Stimulated activated CD4-positive, alpha-beta T cell treated with anti-CD3 and anti-CD28 coated beads, TNF-alpha, amount 100 ng/mL, for 24 hours (primary cell): ENCODE results near the gene LAMP1.
"Not testable (repeated sequence)": the region's sequence is repeated elsewhere in the genome, so short reads cannot be mapped to it uniquely, and the experiment has no call there.

Experiments
- DNase-seq, 3 experiments: peaks; one replicate each; pipeline ENCODE4 v3.0.0-alpha.2; 2020; ENCODE audit warnings: low read depth in 3 of 3

The LAMP1 gene

DNA sequence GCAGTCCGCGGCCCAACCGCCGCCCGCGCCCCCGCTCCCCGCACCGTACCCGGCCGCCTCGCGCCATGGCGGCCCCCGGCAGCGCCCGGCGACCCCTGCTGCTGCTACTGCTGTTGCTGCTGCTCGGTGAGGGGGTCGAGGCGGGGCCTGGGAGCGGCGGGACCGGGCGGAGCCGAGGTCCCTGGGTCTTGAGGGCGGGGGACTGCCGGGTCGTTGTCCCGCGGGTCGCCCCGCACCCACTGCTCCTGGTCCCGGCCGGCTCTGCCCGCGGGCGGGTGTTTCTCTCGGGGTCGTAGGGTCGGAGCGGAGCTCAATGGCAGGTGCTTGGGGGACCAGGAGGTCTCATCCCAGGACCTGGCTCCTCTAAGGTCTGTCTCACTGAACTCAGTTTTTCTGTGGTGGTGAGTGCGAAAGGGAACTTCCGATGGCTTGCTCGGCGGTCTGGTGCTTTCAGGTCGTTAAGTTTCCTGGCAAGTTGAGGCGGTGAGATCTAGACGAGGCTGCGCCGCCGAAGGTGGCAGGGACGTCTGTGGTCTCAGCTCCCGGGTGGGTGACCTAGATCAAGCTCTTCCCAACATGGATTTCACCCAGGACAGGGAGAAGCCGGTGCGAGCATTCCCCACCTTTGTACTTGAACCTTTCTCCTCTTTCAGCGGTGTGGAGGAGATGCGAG is 467 bp downstream of the LAMP1 start:
- DNase-seq: peak; percentile 18 to 25 (median 24)

DNA sequence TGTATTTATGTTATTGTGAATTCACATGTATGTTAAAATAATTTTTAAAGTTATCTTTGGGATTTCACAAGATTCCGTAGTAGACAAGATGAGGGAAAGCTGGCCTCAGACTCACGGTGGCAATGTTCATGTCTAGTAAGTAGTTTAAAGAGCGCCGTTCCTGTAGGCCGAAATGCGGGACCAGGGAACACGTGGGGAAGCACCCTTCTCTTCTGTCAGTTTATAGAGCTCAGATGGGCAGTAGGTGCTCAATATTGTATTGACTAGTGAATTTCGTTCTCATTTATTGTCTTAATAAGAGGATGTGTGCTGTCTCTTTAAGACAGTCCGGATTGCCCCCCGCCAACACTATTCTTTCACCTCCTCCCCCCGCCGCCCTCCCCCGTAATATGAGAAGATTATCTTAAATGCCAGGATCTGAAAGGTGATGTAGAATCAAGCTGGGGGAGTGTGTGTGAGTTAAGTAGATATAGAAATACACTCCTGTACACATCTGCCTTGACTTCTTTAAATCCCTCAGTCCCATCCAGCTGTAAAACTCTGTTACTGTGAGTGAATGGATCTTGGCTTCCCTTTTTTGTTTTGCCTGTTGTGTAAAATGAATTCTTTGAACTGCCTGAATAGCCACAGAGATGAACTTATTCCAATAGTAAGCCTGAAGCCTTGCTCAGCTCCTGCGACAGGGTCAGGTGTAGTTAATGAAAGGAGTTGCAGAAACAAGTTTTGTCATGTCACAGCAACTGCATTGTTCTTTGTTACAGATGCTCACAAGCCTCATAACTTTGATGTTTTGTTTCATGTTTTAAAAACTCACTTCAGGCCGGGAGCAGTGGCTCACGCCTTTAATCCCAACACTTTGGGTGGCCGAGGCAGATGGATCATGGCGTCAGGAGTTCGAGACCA is 1.3 kb downstream of the LAMP1 start:
- no peak for DNase-seq

DNA sequence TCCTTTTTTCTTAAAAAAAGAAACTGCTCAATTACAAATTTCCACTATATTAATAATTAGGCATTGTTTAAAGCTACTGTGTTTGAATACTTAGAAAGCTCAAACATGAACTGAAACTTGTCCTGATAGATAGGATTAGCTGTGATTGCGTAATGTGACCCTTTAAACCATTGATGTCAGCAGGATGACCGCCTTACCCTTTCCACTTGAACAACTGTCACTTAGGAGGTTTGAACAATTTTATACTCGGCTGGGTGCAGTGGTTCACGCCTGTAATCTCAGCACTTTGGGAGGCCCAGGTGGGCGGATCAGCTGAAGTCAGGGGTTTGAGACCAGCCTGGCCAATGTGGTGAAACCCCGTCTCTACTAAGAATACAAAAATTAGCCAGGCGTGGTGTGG is 2.9 kb downstream of the LAMP1 start:
- DNase-seq: no peak

DNA sequence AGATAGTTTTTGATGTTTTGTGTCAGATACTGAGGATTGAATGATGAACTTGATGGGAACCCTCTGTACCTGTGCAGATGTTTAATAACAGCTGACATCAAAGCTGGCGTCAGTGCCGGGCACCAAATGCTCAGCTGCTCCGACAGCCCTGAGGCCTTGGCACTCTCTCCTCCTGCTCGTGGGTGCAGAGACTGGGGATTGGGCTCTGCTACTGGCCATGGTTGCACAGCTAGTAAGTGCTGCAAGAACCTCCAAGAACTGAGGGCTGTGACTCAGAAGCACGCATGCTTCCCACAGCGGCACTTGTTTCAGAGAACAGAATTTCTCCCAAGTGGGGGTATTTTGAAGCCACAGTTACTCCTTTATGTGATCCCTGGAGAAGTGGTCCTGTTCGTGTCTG is 5.9 kb downstream of the LAMP1 start:
- no peak for DNase-seq

DNA sequence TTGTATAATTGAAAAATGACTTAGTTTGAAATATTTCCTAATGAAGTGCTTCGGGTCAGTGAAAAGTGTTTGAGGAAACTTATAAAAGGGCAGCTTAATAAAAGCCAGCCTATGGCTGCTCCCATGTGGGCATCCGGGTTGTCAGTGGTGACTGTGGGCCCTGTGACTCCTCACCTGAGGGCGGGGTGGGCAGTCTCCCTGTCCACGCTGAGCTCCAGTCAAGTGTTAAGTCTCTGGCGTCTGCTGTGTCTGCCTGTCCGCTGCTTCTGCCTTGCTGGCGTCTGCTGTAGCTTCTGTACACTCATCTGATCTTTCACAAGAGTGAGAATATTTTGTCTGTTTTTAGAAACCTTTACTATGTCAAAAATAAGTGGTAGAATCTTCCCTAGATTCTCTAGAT is 7.1 kb downstream of the LAMP1 start:
- DNase-seq: no peak

DNA sequence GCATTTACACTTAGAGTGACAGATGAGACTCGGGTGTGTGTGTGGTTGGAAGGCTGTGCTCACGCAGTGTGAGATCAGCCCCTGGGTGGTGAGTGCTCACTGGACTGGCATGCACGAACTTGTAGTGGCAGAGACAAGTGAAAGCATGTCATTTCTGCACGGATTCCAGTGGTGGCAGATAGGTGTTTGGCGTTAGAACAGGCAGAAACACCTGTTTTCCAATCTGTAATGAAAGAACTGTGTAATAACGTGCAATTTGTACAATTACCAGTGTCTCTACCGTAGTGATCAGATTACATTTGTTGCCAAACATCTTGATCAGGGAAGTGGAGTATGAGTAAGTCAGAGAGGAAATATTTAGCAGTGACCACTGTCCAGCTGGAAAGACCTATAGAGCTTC is 8.2 kb downstream of the LAMP1 start:
- DNase-seq: no peak

DNA sequence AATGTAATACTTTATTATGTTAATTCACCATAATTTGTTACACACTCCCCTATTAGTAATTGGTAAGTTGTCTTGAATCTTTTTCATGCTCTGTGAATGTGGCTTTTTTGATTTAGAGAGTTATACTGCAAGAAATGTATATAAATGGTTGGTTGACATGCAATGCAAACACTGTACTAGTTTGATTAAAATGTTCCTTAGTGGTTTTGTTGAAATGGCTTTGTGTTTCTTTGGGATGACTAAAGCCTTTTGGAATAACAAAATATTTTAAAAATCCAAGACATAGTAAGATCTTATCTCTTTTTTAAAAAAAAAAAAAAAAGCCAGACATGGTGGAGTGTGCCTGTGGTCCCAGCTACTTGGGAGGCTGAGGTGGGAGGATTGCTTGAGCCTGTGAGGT is 10.5 kb downstream of the LAMP1 start:
- no peak for DNase-seq

DNA sequence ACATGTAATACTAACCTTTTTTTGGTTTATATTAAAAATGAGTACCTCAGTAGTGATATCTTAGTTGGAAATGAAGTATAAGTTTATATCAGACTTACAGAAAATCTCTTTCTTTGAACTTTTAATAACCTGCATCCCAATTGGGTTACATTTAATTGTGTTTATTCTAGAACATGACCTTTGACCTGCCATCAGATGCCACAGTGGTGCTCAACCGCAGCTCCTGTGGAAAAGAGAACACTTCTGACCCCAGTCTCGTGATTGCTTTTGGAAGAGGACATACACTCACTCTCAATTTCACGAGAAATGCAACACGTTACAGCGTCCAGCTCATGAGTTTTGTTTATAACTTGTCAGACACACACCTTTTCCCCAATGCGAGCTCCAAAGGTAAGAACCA is 12.4 kb downstream of the LAMP1 start:
- DNase-seq: no peak

DNA sequence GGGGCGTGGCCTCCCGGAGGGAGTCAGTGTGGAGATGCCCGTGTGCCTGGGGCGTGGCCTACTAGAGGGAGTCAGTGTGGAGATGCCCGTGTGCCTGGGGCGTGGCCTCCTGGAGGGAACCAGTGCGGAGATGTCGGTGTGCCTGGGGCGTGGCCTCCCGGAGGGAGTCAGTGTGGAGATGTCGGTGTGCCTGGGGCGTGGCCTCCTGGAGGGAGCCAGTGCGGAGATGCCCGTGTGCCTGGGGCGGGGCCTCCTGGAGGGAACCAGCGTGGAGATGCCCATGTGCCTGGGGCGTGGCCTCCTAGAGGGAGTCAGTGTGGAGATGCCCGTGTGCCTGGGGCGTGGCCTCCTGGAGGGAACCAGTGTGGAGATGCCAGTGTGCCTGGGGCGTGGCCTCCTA is 17.1 kb downstream of the LAMP1 start:
- not testable (repeated sequence) for DNase-seq

DNA sequence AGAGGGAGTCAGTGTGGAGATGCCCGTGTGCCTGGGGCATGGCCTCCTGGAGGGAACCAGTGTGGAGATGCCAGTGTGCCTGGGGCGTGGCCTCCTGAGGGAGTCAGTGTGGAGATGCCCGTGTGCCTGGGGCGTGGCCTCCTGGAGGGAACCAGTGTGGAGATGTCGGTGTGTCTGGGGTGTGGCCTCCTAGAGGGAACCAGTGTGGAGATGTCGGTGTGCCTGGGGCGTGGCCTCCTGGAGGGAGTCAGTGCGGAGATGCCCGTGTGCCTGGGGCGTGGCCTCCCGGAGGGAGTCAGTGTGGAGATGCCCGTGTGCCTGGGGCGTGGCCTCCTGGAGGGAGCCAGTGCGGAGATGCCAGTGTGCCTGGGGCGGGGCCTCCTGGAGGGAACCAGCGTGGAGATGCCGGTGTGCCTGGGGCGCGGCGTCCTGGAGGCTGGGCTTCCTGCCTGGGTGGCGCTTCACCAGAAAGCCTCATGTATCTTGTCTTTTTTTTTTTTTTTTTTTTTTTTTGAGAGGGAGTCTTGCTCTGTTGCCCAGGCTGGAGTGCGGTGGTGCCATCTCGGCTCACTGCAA is 17.9 kb downstream of the LAMP1 start:
- DNase-seq: not testable (repeated sequence)

DNA sequence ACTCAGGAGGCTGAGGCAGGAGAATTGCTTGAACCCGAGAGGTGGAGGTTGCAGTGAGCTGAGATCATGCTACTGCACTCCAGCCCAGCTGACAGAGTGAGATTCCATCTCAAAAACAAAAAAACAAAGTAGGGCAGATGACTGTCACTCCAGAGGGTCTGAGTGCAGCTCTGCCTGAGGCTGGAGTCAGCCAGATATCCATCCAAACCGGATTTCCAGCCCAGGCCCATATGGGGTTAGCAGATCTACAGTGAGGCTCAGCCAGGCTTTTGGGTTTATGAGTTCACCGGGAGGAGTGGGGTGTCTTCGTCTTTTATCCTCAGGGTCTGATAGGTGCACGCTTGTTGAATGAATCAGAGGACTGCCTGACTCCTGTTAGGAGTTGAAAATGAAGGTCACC is 19.0 kb downstream of the LAMP1 start:
- DNase-seq: no peak

DNA sequence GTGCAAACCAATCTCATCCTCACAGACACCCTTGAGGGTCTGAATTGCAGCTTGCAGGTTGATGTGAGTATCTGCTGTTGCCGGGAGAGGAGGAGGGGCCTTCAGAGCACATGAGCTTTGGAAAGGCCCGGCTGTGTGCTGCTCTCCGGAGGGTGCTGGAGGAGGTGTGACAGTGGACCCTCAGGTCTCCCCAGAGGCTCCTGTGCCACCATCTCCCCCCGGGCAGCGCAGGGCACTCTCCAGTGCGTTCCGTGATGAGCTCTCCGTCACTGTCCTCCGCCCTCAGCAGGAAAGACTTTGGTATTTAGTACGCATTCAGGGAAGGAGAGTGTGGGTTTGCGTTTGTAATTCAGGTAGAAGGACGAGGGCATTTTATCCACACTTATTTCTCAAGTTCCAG is 20.0 kb downstream of the LAMP1 start:
- no peak for DNase-seq

DNA sequence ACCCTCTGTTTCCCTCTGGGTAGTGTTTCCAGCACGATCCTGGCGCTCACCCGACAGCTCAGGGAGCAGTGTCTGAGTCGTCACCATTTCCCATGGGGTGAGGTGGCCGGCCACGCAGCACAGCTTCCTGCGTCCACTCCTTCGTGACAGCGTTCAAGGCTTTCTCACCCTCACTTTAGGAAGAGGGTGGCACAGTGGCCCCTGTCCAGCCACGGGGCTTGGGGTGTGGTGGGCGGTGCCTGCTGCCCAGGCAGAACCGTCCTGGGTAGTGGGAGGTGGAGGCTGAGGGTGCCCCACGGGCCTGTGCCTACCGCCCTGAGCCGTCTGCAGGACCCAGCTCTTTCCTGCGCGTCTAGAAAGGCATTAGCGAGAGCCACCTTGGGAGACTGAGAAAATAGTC is 21.9 kb downstream of the LAMP1 start:
- DNase-seq: no peak

DNA sequence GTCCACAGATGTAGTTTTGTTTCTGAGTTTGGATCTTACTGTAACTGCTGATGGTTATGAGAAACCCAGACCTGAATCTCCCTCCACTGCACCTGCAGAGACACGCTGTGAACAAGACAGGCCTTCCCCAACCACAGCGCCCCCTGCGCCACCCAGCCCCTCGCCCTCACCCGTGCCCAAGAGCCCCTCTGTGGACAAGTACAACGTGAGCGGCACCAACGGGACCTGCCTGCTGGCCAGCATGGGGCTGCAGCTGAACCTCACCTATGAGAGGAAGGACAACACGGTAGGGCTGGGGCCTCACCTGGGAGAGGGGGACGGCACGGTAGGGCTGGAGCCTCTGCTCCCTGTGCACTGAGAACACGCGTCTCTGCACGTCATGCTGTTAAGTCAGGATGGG is 22.3 kb downstream of the LAMP1 start:
- DNase-seq: no peak

DNA sequence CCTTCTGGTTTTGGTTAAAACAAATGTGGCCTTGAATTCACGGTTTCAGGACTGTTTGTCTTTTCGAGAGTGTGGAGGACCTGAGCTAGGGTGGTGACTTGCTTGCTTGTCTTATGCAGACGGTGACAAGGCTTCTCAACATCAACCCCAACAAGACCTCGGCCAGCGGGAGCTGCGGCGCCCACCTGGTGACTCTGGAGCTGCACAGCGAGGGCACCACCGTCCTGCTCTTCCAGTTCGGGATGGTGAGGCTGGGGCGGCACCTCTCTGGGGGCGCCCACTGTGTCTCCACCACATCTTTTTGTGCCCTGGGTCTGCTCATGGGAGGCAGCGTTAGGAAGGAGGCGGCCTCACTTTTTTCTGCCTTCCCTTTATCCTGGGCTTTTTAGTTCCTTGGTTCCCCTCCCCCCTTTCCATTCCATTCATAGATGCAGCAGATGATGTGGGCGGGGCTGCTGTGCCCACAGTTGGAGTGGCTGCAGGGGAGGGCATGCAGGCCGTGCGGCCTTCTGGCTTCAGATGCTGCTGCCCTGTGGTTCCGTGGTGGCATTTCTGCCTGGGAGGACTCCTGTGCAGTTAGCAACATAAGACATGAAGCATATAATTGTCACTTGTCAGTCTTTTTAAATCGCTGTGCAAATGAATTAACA is 23.3 kb downstream of the LAMP1 start:
- DNase-seq: no peak

DNA sequence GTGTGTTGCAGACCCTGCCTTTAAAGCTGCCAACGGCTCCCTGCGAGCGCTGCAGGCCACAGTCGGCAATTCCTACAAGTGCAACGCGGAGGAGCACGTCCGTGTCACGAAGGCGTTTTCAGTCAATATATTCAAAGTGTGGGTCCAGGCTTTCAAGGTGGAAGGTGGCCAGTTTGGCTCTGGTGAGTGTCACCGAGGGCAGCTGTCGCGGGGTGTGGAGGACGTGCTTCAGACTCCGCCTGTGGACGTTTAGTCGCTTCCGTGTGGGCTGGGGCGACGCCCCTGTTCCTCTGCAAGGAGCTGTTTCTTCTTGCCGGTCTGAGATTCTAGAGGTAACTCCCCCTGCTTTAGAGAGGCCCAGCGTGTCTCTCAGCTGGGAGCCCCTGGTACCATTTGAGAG is 24.5 kb downstream of the LAMP1 start:
- DNase-seq: no peak

DNA sequence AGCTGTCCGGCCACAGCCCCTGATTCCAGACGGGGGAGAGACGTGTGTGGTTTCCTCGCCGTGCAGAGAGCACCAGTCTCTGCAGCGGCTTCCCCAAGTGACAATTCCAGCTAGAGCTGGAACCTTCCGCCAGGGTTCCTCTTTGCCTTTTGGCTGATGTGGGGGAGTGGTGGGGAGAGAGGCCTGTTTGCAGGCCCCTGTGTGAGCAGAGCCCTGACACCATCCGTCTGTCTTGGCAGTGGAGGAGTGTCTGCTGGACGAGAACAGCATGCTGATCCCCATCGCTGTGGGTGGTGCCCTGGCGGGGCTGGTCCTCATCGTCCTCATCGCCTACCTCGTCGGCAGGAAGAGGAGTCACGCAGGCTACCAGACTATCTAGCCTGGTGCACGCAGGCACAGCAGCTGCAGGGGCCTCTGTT is 25.0 kb downstream of the LAMP1 start:
- no peak for DNase-seq

DNA sequence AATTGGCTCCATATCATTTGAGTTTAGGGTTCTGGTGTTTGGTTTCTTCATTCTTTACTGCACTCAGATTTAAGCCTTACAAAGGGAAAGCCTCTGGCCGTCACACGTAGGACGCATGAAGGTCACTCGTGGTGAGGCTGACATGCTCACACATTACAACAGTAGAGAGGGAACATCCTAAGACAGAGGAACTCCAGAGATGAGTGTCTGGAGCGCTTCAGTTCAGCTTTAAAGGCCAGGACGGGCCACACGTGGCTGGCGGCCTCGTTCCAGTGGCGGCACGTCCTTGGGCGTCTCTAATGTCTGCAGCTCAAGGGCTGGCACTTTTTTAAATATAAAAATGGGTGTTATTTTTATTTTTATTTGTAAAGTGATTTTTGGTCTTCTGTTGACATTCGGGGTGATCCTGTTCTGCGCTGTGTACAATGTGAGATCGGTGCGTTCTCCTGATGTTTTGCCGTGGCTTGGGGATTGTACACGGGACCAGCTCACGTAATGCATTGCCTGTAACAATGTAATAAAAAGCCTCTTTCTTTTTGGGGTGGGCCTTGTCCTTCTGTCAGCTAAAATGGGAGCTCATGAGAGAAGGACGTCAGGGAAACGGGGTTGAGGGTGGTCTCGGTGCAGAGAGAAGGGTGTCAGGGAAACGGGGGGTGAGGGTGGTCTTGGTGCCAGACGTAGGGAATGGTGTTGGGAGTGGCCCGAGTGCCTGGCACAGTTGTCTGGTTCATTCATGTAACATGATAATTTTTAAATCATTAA is 26.0 kb downstream of the LAMP1 start:
- no peak for DNase-seq

DNA sequence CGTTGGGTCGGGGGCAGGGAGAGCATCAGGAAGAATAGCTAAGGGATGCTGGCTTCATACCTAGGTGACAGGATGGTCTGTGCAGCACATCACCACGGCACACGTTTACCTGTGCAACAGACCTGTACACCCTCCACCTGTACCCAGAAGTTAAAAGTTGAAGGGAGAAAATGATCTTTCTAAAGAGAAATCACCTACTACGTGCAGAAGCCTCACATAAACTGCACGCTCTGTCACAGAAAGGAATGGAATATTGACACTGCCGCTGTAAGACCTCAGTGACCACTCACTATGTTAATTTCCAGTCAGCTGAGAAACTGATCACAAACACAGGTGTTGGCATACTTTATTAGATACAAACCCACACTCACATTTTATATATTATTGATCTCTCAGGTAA is 26.8 kb downstream of the LAMP1 start:
- no peak for DNase-seq

DNA sequence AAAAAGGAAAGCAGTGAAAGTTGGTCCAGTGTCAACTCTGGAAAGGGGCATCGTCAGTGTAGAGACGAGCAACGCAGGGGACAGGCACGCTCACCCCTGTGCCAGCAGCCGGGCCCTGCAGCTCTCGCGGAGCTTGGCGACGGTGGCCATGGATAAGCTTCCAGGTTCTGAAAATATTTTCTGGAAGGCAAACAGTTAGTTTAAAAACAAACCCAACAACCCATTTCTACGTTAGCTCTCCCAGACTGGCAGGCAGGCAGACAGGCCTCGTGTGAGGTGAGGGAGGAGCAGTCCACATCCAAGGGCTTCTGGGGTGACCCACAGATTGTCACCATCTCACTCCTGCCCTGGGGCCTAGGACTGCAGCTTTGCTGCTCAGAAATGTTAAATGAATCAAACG is 27.4 kb downstream of the LAMP1 start:
- no peak for DNase-seq

DNA sequence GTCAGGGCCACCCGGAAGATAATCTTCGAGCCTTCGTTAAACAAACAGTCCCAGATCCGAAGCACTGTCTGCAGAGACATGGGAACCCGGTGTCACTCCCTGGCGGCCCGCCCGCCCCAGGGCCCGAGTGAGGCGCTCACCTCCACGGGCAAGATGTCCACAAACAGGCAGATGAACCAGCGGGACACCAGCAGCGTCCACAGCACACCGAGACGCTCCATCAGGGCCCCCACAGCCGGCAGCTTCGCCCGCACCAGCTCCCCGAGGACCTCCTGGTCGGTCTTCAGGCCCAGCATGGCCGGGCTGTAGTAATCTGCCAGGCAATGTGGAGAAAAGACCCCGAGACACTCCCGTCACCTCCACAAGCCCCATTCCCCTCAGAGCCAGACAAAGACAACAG is 28.7 kb downstream of the LAMP1 start:
- no peak for DNase-seq

DNA sequence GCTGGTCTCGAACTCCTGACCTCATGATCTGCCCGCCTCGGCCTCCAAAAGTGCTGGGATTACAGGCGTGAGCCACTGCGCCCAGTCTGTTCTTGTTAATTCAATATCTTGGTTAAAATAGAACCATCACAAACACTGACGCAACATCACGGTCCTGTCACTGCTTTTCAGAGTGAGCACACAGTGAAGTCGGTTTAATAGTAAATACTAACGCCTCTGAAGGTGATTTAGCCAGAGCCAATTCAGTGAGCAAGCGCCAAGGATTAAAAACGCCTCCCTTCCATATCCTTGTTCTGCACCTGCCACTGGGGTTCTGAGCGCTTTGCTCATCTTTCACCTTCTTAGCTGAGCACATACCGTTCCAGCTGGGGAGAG is 30.3 kb downstream of the LAMP1 start:
- DNase-seq: no peak
